Spleen (tissue), 7 donors: ENCODE results near the gene AKT3.

Experiments used
- POLR2A ChIP-seq, 3 donors: fragments of 450-650 bp; IDR thresholded peaks; one replicate each; pipeline ENCODE4 v1.5.1; 2017; ENCODE audit warnings: antibody characterized with exemption in 3 of 3, mild to moderate bottlenecking in 1 of 3
- TF ChIP-seq, protein P1 (sequence below), 11 experiments: fragments of 200-600 bp in 7 of 11; fragments of 450-650 bp in 4 of 11; sonication (generic) in 4 of 11; IDR thresholded peaks in 8 of 11; conservative IDR thresholded peaks in 3 of 11; 1 replicate in 7 of 11; 2 replicates in 4 of 11; pipeline versions ENCODE4 v1.4.0 to v1.8.0; 2016 to 2021; ENCODE audit warnings: antibody characterized with exemption in 11 of 11, inconsistent platforms in 4 of 11, mild to moderate bottlenecking in 1 of 11
- donor health status: DM: no; HTN: no; CAD: no; lungs with moderate emphysema.
- donor health status: DM: no; HTN: no; CAD: no.
- donor health status: DM: no; HTN: no; CAD: no.

DNA sequence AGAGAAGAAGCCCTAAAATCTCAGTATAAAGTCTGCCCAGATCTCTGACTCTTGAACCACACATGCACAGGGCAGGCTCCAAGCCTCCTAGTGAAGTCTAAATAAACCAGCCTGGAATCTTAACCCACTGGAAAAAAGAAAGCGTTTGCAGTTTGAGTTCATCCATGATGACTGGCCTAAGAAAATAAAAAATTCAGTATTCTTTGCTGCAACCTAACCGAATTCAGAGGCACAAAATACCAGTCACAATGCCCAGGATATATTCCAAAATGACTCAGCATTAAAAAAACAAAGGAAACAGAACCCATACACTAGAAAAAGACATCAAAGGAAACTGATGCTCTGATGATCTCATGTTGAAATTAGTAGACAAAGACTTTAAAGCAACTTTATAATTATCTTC, 325.0 kb downstream of the AKT3 start:
- TF ChIP-seq, protein P1, sequence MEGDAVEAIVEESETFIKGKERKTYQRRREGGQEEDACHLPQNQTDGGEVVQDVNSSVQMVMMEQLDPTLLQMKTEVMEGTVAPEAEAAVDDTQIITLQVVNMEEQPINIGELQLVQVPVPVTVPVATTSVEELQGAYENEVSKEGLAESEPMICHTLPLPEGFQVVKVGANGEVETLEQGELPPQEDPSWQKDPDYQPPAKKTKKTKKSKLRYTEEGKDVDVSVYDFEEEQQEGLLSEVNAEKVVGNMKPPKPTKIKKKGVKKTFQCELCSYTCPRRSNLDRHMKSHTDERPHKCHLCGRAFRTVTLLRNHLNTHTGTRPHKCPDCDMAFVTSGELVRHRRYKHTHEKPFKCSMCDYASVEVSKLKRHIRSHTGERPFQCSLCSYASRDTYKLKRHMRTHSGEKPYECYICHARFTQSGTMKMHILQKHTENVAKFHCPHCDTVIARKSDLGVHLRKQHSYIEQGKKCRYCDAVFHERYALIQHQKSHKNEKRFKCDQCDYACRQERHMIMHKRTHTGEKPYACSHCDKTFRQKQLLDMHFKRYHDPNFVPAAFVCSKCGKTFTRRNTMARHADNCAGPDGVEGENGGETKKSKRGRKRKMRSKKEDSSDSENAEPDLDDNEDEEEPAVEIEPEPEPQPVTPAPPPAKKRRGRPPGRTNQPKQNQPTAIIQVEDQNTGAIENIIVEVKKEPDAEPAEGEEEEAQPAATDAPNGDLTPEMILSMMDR (IDR thresholded peaks at IDR 0.05 in 8 of 11, conservative IDR thresholded peaks at IDR 0.05 in 3 of 11) = no peak
- TF ChIP-seq POLR2A (IDR thresholded peaks at IDR 0.05) = no peak
